Brain microvascular endothelial cell (primary cell): ENCODE results near the gene FXN.
A peak's percentile ranks its signal among the peaks of the same experiment; 100 is the strongest.
"Not testable (repeated sequence)": the region's sequence is repeated elsewhere in the genome, so short reads cannot be mapped to it uniquely, and the experiment has no call there.

Source experiments
- DNase-seq: peaks from one replicate; pipeline ENCODE4 v3.0.0-alpha.2; 2020
- H3K27ac ChIP-seq: fragments of 250-450 bp; sonication (Bioruptor Pico); 2 replicates; pipeline ENCODE4 v1.5.1; 2020; ENCODE audit warnings: mild to moderate bottlenecking, moderate library complexity
- H3K27me3 ChIP-seq: fragments of 250-450 bp; sonication (Bioruptor Pico); replicated peaks from 2 replicates; pipeline ENCODE4 v1.5.1; 2020; ENCODE audit warnings: mild to moderate bottlenecking
- H3K36me3 ChIP-seq: fragments of 250-450 bp; sonication (Bioruptor Pico); replicated peaks from 2 replicates; pipeline ENCODE4 v1.5.1; 2020; ENCODE audit warnings: mild to moderate bottlenecking
- H3K4me3 ChIP-seq: 2 replicates; pipeline ENCODE4 v1.5.1; 2011; ENCODE audit warnings: low read depth, mild to moderate bottlenecking, control low read depth, low read length, moderate library complexity
- in situ Hi-C: cut with HindIII; loops from 2 replicates; pipeline ENCODE4 v1.10.0; 2017; ENCODE audit warnings: low sequenced_read_pairs, low pct_ligation_motif_present
- TF ChIP-seq, protein P1 (sequence below): IDR thresholded peaks from 2 replicates; pipeline ENCODE4 v1.5.1; 2011; ENCODE audit warnings: low read depth, mild to moderate bottlenecking, moderate library complexity, low read length, control low read depth, inconsistent platforms; ENCODE audit errors: missing control alignments

FXN gene

DNA sequence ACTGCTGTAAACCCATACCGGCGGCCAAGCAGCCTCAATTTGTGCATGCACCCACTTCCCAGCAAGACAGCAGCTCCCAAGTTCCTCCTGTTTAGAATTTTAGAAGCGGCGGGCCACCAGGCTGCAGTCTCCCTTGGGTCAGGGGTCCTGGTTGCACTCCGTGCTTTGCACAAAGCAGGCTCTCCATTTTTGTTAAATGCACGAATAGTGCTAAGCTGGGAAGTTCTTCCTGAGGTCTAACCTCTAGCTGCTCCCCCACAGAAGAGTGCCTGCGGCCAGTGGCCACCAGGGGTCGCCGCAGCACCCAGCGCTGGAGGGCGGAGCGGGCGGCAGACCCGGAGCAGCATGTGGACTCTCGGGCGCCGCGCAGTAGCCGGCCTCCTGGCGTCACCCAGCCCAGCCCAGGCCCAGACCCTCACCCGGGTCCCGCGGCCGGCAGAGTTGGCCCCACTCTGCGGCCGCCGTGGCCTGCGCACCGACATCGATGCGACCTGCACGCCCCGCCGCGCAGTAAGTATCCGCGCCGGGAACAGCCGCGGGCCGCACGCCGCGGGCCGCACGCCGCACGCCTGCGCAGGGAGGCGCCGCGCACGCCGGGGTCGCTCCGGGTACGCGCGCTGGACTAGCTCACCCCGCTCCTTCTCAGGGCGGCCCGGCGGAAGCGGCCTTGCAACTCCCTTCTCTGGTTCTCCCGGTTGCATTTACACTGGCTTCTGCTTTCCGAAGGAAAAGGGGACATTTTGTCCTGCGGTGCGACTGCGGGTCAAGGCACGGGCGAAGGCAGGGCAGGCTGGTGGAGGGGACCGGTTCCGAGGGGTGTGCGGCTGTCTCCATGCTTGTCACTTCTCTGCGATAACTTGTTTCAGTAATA, at the start of gene FXN:
TSS of gene FXN (plus strand) at position 315 of the 871 bp plus-strand sequence. CDS start at position 346, 31 bp downstream.
- no peaks in the 10 kb centered on the region for H3K36me3 ChIP-seq
- no peaks in the 10 kb centered on the region for H3K27me3 ChIP-seq
- TF ChIP-seq, protein P1, sequence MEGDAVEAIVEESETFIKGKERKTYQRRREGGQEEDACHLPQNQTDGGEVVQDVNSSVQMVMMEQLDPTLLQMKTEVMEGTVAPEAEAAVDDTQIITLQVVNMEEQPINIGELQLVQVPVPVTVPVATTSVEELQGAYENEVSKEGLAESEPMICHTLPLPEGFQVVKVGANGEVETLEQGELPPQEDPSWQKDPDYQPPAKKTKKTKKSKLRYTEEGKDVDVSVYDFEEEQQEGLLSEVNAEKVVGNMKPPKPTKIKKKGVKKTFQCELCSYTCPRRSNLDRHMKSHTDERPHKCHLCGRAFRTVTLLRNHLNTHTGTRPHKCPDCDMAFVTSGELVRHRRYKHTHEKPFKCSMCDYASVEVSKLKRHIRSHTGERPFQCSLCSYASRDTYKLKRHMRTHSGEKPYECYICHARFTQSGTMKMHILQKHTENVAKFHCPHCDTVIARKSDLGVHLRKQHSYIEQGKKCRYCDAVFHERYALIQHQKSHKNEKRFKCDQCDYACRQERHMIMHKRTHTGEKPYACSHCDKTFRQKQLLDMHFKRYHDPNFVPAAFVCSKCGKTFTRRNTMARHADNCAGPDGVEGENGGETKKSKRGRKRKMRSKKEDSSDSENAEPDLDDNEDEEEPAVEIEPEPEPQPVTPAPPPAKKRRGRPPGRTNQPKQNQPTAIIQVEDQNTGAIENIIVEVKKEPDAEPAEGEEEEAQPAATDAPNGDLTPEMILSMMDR, result peak; percentile 93
- H3K4me3 ChIP-seq, result peak within 1 kb of the TSS; percentile 93
- in situ Hi-C loops, result no loop called here
- peak within 1 kb of the TSS; percentile 75 for H3K27ac ChIP-seq
- DNase-seq, result peak; percentile 66

- H3K36me3 ChIP-seq, H3K4me3 ChIP-seq, H3K27ac ChIP-seq, in situ Hi-C loops, H3K27me3 ChIP-seq, DNase-seq: not testable (repeated sequence)
These were observed 48.6 kb upstream of the FXN start for GRCh38 chr9:68986949-68987348.

GRCh38 chr9:68991457-68991856, 44.1 kb upstream of the FXN start:
- Histone ChIP-seq H3K27me3 (no peaks in the 10 kb centered on the region), H3K27ac (no peak overlapping the region), H3K36me3 (no peaks in the 10 kb centered on the region), H3K4me3 (no peak overlapping the region)
- in situ Hi-C loops, result no loop called here
- no peak for DNase-seq
- TF ChIP-seq, protein P1, result no peak

GRCh38 chr9:68995776-68996175, 39.8 kb upstream of the FXN start:
- no peaks in the 10 kb centered on the region for H3K27me3 ChIP-seq
- no peak overlapping the region for H3K4me3 ChIP-seq
- in situ Hi-C loops, result no loop called here
- no peak overlapping the region for H3K27ac ChIP-seq
- TF ChIP-seq, protein P1, result no peak
- H3K36me3 ChIP-seq, result no peaks in the 10 kb centered on the region
- DNase-seq, result no peak

DNA sequence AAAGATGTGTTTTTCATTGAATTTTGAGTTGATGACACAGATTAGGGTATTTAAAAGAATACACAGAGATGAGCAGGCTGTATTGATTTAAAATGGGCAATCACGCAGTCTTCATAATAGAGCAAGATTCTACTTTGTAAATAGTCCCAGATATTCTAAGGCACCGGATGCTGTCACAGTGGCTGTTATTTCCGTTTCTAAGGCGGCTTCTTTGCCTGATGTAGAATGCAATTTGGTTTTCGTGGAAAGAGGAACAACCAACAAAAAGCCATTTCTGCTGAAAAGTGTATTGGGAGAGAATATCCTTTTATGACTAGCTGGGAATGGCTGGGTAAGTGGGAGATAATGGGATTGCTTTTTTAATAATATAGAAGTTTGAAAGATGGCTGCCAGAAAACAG, 39.1 kb upstream of the FXN start:
- DNase-seq, result no peak
- in situ Hi-C loops, result no loop called here
- no peak overlapping the region for H3K4me3 ChIP-seq
- H3K27ac ChIP-seq, result no peak overlapping the region
- no peaks in the 10 kb centered on the region for H3K36me3 ChIP-seq
- TF ChIP-seq, protein P1, result no peak
- no peaks in the 10 kb centered on the region for H3K27me3 ChIP-seq

DNA sequence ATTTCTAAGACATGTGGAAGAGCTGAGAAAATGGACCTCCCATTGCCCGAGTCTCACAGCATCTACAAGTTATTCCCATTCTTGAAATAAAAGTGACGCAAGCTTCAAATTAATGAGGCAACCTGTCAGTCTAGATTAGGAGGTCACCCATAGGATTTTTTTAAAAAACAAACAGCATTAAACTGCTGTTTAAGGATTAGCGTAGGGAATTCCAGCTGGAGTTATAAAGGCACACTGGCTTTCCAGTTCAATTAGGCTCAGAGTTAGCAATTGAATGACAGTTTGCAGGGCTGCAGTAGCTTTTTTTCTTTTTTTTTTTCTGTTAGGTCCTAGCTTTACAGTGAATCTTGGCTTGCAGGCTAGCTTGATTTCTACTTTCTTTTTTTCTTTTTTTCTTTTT, 37.9 kb upstream of the FXN start:
- Histone ChIP-seq H3K4me3 (no peak overlapping the region), H3K36me3 (no peaks in the 10 kb centered on the region), H3K27me3 (no peaks in the 10 kb centered on the region), H3K27ac (no peak overlapping the region)
- in situ Hi-C loops, result no loop called here
- DNase-seq, result no peak
- TF ChIP-seq, protein P1, result no peak
